GM23338 (cell line): ENCODE results near the gene MARCHF7.

Experiments used
- CREB1 ChIP-seq: fragments of 250-450 bp; sonication (Bioruptor Pico); IDR thresholded peaks from 2 replicates; pipeline ENCODE4 v1.5.0; 2020; ENCODE audit warnings: low read depth, mild to moderate bottlenecking, moderate library complexity
- EZH2 ChIP-seq: fragments of 200-600 bp; sonication (generic); IDR thresholded peaks from one replicate; pipeline ENCODE4 v1.8.0; 2017; ENCODE audit warnings: antibody characterized with exemption, mild to moderate bottlenecking, low read depth; ENCODE audit not compliant: unreplicated experiment
- EZH2phosphoT487 ChIP-seq: fragments of 200-600 bp; sonication (generic); IDR thresholded peaks from one replicate; pipeline ENCODE4 v1.8.1; 2018; ENCODE audit warnings: antibody characterized with exemption; ENCODE audit not compliant: unreplicated experiment
- JUNB ChIP-seq: IDR thresholded peaks from one replicate; pipeline ENCODE4 v1.6.1; 2016; ENCODE audit warnings: antibody characterized with exemption; ENCODE audit not compliant: unreplicated experiment
- NANOG ChIP-seq: IDR thresholded peaks from 2 replicates; pipeline ENCODE4 v1.6.1; 2016; ENCODE audit warnings: antibody characterized with exemption, borderline replicate concordance
- POLR2AphosphoS5 ChIP-seq: IDR thresholded peaks from 2 replicates; pipeline ENCODE4 v1.6.1; 2016; ENCODE audit warnings: antibody characterized with exemption, low read depth
- STAT1 ChIP-seq: IDR thresholded peaks from one replicate; pipeline ENCODE4 v1.6.1; 2016; ENCODE audit warnings: antibody characterized with exemption; ENCODE audit not compliant: unreplicated experiment
- ZNF114 ChIP-seq: fragments of 250-450 bp; sonication (Bioruptor Pico); IDR thresholded peaks from 2 replicates; pipeline ENCODE4 v1.5.0; 2020; ENCODE audit warnings: mild to moderate bottlenecking, moderate library complexity
- ZNF331 ChIP-seq: fragments of 250-450 bp; sonication (Bioruptor Pico); IDR thresholded peaks from 2 replicates; pipeline ENCODE4 v1.5.0; 2020; ENCODE audit warnings: low read depth, mild to moderate bottlenecking, moderate library complexity
- TF ChIP-seq, protein P1 (sequence below): IDR thresholded peaks from one replicate; pipeline ENCODE4 v1.6.1; 2018; ENCODE audit warnings: antibody characterized with exemption; ENCODE audit not compliant: unreplicated experiment
- TF ChIP-seq, protein P2 (sequence below), 2 experiments: fragments of 200-600 bp in 1 of 2; sonication (generic) in 1 of 2; conservative IDR thresholded peaks; 2 replicates each; pipeline versions ENCODE4 v1.5.1 to v1.6.1; 2016 to 2017; ENCODE audit warnings: antibody characterized with exemption in 2 of 2, low read depth in 2 of 2, mild to moderate bottlenecking in 2 of 2, moderate library complexity in 1 of 2
- TF ChIP-seq, protein P3 (sequence below): IDR thresholded peaks from 2 replicates; pipeline ENCODE4 v1.6.1; 2016; ENCODE audit warnings: antibody characterized with exemption

DNA sequence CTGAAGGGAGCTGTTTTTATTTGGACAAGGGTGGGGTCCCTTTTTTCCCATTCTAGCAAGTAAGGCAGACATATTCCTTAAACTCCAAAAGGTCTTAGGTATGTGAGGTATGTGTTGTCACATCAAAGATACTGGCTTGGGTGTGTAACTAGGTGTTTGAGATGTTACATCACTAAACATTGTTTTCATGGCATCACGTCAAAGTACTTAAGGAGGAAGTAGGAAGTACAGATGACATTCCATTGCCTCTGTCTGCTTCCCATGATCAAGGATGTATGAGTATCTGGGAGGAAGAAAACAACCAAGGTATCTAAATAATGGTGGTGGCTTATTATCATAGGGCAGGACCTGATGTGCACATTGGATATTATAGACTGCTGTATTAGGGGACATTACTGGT is 46.4 kb downstream of the MARCHF7 start:
- TF ChIP-seq, protein P1, sequence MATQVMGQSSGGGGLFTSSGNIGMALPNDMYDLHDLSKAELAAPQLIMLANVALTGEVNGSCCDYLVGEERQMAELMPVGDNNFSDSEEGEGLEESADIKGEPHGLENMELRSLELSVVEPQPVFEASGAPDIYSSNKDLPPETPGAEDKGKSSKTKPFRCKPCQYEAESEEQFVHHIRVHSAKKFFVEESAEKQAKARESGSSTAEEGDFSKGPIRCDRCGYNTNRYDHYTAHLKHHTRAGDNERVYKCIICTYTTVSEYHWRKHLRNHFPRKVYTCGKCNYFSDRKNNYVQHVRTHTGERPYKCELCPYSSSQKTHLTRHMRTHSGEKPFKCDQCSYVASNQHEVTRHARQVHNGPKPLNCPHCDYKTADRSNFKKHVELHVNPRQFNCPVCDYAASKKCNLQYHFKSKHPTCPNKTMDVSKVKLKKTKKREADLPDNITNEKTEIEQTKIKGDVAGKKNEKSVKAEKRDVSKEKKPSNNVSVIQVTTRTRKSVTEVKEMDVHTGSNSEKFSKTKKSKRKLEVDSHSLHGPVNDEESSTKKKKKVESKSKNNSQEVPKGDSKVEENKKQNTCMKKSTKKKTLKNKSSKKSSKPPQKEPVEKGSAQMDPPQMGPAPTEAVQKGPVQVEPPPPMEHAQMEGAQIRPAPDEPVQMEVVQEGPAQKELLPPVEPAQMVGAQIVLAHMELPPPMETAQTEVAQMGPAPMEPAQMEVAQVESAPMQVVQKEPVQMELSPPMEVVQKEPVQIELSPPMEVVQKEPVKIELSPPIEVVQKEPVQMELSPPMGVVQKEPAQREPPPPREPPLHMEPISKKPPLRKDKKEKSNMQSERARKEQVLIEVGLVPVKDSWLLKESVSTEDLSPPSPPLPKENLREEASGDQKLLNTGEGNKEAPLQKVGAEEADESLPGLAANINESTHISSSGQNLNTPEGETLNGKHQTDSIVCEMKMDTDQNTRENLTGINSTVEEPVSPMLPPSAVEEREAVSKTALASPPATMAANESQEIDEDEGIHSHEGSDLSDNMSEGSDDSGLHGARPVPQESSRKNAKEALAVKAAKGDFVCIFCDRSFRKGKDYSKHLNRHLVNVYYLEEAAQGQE = no peak
- TF ChIP-seq JUNB = no peak
- TF ChIP-seq, protein P2, sequence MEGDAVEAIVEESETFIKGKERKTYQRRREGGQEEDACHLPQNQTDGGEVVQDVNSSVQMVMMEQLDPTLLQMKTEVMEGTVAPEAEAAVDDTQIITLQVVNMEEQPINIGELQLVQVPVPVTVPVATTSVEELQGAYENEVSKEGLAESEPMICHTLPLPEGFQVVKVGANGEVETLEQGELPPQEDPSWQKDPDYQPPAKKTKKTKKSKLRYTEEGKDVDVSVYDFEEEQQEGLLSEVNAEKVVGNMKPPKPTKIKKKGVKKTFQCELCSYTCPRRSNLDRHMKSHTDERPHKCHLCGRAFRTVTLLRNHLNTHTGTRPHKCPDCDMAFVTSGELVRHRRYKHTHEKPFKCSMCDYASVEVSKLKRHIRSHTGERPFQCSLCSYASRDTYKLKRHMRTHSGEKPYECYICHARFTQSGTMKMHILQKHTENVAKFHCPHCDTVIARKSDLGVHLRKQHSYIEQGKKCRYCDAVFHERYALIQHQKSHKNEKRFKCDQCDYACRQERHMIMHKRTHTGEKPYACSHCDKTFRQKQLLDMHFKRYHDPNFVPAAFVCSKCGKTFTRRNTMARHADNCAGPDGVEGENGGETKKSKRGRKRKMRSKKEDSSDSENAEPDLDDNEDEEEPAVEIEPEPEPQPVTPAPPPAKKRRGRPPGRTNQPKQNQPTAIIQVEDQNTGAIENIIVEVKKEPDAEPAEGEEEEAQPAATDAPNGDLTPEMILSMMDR (conservative IDR thresholded peaks at IDR 0.05; ENCODE audit: low read depth in 2 of 2) = no peak
- no peak for TF ChIP-seq POLR2AphosphoS5
- no peak for TF ChIP-seq EZH2
- no peak for TF ChIP-seq EZH2phosphoT487
- TF ChIP-seq, protein P3, sequence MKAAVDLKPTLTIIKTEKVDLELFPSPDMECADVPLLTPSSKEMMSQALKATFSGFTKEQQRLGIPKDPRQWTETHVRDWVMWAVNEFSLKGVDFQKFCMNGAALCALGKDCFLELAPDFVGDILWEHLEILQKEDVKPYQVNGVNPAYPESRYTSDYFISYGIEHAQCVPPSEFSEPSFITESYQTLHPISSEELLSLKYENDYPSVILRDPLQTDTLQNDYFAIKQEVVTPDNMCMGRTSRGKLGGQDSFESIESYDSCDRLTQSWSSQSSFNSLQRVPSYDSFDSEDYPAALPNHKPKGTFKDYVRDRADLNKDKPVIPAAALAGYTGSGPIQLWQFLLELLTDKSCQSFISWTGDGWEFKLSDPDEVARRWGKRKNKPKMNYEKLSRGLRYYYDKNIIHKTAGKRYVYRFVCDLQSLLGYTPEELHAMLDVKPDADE = no peak
- no peak for TF ChIP-seq NANOG
- TF ChIP-seq CREB1 (CRISPR knock-in tag) = no peak
- no peak for TF ChIP-seq ZNF331 (CRISPR knock-in tag)
- TF ChIP-seq ZNF114 (CRISPR knock-in tag) = no peak
- TF ChIP-seq STAT1 = no peak
